Right hindlimb (tissue), 1 donor: ENCODE data around the gene CLIP1.

Experiments
- DNase-seq: peaks from one replicate; pipeline ENCODE4 v3.0.0-alpha.2; 2018

The CLIP1 gene

DNA sequence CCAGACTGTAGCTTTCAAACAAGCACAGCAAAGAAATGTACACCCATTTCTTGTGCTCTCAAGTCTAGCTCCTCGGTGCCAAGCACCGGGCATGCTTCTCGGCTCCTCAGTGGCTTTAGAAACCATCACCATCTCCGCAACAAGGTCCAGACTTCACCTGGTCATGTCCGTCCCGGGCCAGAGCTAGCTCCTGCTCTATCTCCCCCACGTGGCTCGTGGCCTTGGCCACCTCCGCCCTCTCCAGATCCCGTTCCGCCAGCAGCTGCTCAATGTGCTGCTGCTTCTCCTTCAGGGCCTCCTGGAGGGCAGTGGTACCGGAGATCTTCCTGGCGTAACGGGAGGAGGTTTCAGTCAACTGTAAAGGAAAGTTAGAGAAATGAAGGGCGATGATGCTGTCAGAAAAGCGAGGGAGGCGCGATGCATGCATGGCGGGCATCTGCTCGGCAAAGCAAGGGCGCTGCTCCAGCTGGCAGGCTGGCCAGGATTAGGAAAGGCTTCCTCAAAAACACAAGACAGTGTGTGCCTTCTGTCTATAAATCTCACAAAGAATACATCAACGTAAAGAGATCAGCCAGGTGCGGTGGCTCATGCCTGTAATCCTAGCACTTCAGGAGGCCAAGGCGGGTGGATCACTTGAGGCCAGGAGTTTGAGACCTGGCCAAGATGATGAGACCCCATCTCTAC lies 67.4 kb downstream of the CLIP1 start:
- no peak for DNase-seq

DNA sequence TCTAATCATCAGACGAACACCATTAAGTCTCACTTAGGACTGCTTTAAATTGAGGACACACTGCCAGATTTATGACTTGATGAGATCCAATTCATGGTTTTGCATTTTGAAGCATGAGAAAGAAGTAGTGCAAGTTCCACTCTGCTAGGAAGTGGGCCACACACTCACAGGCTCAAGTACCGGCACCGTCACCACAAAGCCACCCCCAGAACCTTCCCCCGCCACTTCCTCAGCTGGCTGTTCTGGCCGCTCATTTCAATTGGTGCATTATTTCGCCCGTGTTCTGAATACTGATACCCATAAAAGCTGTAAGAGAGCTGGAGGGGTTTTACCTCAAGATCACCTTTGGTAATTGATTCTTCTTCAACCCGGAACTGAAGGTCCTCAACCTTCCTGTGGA lies 70.1 kb downstream of the CLIP1 start:
- DNase-seq: no peak

DNA sequence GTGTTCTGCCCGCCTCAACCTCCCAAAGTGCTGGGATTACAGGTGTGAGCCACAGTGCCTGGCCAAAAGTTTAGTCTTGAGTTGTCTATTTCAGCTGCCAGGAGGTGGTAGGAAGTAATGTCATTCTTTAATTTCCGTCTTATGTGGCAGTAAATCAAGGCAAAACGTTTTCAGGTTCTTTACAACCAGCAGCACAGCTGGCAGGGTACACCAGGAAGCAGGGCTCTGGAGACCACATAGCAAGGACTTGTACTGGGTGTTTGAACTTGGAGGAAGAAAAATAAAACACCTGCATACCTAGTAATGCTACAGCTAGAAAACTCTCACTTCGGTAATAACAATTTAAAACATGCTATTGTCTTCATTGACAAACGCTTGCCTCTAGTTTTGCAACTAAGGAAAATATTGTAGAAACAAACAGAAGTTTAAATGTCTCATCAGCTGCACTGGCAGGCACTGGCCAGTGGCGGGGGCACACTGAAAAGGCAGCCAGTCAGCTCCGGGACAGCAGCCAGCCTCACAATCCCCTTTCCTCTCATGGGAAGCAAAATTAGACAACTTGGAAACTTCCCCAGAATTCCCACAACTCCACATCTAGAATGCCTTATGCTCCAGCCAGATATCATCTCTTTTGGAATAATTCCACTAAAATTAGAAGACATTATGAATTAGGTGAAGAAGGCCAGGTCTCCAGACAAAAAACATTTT lies 72.2 kb downstream of the CLIP1 start:
- peak; percentile 68 for DNase-seq

DNA sequence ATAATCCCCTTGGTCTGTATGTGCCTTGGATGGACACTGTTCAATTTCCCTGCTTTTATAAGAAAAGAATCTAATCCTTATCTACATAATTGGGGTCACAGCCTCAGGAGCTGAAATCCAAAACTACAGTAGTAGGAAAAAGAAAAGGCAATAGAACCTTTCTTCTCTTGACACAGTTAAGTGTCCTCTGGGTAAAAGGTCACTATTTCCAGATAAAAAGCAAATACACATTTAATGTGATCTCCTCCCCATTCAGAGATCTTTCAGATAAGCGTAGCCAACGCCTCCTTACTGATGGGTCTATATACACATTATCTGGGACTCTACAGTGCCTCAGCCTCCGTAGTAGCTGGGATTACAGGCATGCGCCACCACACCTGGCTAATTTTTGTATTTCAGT lies 73.4 kb downstream of the CLIP1 start:
- DNase-seq: no peak

DNA sequence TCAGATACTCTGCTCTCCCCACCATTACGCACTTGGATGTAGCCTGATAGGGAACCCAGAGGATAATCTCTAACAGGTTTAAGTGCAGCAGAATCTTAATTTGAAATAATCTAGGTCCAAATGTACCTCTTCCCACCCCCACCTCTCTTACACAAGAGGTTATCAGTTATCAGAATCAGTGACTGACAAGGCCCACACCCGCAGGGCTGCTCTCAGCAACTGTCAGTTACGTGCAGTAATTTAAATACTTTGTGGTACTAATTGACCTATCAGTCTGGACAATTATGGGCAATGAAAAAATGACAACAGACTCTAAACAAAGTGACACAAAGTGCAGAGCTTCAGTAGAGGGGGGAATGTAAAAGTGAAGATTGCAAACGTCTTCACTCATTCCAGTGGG lies 74.0 kb downstream of the CLIP1 start:
- DNase-seq: no peak

DNA sequence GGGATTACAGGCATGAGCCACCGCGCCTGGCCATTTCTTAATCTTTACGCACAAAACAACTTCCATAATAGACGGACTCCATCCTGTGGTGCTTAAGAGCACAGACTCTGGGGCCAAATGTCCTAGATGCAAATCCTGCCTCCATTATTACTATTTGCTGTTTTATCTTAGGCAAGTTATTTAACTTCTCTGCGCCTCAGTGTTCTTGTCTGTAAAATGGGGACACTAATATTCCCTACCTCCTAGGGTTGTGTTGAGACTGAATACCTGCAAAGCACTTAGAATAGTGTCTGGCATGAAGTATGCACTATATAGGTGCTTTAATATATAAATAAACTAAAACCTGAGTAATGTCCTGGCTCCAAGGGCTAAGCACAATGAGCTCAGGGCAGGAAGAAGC lies 76.4 kb downstream of the CLIP1 start:
- DNase-seq: no peak

DNA sequence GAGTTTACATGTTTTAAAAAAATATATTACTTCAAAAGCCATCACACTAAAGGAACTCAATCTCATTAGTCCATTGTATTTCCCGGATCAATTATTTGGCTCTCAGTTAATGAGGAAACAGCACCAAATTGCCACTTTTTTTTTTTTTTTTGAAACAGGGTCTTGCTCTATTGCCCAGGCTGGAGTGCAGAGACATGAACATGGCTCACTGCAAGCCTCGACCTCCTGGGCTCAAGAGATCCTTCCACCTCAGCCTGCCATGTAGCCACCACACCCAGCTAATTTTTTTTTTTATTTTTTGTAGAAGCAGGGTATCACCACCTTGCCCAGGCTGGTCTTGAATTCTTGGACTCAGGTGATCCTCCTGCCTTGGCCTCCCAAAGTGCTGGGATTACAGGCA lies 77.4 kb downstream of the CLIP1 start:
- DNase-seq: no peak

DNA sequence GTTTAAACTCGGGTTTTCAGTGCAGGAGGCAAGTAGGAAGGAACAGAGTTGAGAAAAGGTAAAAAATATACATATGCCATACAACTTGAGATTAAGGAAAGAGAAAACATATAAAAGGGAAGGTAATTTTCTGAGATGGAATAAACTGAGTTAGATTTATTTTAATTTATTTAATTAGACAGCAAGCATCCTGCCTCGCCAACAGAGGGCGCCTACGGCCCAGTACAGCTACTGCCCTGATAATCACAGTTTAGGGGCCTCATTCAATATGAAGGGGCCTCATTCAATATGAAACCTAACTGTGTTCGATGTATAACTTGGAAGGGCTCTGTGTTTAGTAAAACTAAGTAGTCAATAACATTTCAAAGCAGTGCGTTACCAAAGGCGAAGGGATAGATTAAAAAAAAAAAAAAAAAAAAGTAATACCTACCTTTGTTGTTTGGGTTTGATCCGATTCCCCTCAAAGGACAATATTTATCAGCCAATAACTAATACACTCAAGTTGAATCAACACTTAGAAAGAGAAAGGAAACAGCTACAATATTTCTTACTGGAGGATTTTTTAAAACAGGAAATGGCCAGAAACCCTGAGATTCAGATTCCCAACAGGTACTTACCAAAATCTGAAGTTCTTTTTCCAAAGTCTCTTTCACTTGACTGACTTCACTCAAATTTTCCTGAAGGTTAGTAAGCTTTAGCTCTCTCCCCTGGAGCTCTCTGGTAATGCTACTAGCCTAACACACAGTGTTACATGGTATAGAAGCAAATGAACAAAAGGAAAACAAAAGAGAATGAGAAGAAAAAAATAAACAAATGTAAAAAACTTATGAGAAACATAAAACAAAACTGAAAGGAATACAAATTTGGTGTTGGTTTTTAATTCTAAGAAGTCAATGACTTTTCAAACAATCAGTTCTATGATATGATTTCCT lies 86.2 kb downstream of the CLIP1 start:
- DNase-seq: no peak

DNA sequence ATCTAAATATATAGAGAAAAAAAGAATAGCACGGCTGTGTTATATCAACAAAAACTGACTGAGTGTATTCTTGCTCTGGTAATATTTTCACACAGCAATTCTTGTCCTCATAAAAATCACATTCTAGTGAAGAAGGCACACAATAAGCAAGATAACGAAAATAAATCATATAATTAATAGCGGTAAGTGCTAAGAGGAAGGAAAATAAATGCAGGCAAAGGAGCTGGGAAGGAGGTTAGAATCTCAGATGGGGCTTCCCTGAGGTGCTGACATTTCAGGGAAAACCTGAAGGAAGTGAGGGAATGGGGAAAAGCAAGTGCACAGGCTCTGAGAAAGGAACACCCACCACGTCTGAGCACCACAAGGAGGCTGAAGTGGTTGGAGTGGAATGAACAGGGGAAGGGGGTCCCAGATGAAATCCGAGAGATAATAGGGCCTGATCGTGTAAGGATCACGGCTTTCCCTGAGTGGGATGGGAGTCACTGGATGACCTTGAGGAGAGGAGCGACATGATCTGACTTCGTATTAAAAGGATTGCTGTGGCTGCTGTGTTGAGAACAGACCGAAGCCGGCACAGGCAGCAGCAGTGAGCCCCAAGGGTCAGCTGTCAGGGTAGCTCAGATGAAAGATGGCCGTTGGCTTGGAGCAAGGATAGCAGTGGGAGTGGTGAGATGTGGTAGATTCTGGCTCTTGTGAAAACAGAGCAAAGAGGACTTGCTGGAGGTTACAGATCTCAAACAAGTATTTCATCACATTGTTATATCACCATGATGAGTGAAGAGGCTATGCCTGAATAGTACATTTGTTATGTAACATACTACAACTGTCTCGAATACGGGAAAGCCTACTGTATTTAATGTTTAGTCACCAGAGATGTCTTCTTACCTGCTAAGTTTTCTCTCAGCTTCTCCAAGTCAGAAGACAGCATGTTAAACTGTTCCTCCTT lies 89.1 kb downstream of the CLIP1 start:
- no peak for DNase-seq

DNA sequence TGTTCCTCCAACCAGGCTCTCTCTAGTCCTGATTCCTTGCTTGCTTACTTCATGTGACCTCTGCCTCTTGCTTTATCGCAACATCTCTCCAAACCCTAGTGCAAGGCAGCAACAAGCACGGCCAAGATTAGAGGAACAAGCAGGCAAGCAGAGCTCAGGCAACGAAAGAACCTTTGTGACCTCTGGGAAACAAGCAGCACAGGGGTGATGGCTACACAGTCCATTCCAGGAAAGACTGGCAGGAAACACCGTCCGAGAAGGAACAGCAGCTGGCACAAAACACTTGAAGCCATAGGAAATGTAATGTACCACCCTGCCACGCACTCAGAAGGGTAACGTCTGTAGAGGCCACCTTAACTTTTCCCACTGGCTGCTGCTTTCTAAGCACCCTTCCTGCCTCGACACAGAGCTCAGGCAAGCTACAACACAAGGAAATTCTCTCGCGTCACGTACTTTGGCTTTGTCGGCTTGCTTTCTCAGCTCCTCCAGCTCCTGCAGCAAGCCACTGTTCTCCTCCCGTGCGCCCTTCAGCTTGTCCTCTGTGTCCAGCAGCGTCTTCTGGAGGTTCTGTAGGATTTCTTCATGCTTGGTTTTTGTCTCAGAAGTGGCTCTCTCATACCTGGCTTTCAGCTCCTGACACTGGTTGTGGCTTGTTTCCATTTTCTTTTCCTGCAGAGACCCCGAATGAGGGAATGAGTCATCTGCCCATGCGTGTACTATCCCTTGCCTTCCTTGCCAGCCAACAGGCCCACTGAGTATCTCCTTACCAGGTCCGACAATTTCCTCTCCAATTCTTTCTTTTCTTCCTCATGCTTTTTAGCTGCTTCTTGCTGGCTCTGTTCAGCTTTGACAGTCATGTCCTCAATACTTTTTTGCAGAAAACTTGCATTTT lies 94.7 kb downstream of the CLIP1 start:
- no peak for DNase-seq

DNA sequence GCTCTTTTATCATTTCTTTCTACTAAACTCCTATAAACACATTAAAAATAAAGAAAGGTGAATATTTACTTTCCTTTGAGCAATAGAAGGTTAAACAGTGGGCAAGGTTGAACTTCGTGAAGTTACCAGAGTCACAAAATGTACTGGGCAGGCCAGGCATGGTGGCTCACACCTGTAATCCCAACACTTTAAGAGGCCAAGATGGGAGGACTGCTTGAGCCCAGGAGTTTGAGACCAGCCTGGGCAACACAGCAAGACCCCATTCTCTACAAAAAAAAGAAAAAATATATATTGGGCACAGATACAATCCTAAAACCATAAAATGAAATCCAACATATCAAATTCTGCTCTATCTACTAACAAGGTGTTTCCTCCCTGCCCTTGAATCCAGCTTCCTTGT lies 95.5 kb downstream of the CLIP1 start:
- DNase-seq: no peak

DNA sequence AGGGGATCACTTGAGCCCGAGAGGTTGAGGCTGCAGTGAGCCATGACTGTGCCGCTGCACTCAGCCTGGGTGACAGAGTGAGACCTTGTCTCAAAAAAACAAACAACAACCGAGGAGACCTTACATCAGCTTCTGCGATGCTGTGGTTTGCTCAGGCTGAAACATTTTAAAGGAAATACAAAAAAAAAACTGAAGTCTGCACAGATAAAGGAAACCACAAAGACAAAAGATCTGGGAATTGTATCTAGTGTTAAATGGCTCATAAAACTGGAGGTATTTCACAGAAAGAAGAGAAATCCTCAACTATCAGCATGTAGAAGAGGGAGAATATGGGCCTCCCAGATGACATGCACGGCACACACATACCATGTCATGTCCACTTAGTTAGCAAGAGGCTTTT lies 95.9 kb downstream of the CLIP1 start:
- no peak for DNase-seq

DNA sequence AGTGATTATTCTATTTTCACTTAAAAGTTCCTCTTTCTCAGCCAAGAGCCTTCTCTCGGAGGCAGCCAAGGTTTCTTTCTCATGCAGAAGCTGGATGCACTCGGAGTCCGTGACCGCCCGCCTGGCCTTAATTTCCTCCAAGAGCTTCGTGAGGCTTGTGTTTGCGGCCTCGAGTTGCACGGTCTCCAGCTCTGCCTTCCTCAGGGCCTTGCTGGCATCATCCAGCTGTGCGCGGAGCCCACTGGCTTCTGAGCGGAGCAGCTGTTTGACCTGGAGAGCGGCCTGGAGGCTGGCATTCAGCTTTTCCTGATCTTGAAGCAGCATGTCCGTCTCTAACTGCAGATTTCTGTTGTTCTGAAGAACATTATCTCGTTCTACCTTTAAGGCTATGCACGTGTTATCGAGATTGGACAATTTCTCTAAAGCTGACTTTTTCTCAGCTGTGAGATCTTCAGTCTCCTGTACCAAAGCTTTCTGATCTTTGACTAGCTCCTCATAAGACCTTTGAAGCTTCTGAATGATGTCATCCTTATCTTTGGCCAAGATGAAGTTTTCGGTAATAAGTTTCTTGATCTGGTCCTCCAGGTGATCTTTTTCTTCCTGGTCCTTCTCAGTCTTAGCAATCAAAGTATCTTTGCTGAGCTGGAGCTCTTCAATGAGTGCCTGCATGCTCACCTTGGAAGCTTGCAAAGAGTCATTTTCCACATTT lies 99.0 kb downstream of the CLIP1 start:
- no peak for DNase-seq

DNA sequence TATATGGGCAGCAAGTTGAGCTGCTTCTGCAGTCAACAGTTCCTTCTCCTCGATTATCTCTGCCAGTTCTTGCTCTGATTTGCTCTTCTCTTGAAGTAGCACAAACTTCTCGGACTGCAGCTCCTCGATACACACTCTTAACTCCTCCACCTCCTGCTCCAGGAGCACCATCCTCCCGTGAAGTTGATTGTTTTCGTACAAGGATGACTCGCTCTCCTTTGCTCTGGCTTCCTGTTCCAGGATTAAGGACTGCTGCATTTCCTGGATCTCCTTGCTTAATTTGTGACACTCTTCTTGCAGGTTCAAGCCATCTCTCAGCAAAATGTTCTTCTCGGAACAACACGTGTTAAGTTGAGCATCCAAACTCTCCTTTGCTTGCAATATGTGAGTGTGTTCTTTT lies 100.0 kb downstream of the CLIP1 start:
- DNase-seq: no peak

DNA sequence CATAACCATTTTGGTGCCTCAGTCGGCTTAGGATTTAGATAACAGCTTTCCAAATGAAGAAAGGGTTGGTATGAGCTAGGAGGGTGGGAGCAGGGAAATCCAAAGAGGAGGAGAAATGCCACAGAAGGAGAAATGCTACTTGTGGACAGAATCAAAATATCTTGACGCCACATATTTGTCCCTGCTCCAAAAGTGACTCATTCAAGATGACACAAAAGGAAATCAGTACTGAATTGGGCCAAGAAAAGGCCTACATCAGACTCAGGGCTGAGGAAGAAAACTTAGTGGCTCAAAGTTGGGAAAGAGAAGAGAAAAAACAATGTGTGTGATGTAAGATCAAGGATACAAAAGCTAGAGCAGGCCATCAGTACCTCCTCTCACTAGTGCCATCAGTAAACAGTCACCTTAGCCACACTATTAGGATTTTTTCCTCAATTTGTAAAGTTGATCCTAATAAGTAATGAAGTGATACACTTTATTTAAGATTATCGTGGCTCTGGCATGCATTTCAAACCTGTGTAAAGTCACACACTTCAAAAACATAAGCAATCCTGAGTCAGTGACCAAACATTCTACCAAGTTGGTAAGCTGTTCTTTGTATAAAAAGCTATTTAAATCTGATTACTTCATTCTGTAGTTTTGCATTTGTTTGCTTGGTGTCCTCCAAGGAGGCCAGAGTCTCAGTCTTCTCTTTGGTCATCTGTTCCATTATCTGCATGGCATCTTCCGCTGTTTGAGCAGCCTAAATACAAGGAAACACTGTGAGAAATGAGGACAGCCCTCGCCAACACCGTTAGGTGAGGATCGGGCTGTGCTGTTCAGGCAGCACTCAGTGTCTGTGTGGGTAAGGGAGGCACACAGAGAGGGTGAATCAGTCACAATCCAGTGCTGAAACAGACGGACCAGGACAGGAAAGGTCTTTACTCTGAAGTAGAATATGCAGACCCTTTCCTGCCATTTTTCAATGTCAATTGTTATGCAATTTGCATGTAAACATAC lies 103.6 kb downstream of the CLIP1 start:
- DNase-seq: no peak

DNA sequence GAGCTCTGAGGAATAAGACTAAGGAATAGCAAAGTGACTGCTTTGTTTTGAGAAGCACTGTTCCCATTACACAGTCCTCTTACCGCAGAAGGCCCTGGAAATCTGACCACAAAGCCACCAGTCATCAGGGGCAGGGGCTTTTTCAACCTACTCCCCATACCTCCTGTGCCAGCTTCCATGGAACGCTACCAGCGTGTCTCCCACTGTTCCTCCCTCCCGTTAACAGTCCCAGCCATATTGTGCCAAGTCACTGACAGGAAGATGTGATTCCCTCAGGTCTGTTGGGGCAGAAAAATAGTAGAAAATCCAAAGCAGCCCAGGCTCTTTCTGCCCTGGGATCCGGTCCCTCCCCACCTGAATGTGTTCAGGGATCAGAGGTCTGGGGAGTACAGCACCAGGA lies 109.5 kb downstream of the CLIP1 start:
- DNase-seq: no peak

DNA sequence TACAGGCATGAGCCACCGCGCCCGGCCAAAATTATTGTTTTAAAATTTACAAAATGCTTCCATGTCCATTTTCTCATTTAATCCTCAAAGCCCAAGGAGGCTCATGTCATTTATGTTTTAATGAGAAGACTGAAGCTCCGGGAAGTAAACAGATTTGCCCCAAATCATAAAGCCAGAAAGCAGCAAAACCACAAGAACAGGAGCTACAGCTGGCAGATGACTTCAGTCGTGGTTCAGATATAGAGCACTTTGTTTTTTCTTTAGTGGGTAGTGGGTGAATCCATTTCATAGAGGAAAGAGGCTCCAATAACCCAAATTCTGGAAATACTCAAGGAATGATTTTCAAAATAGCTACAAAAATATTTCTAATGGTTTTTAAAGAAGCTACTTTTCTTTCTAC lies 110.8 kb downstream of the CLIP1 start:
- no peak for DNase-seq

DNA sequence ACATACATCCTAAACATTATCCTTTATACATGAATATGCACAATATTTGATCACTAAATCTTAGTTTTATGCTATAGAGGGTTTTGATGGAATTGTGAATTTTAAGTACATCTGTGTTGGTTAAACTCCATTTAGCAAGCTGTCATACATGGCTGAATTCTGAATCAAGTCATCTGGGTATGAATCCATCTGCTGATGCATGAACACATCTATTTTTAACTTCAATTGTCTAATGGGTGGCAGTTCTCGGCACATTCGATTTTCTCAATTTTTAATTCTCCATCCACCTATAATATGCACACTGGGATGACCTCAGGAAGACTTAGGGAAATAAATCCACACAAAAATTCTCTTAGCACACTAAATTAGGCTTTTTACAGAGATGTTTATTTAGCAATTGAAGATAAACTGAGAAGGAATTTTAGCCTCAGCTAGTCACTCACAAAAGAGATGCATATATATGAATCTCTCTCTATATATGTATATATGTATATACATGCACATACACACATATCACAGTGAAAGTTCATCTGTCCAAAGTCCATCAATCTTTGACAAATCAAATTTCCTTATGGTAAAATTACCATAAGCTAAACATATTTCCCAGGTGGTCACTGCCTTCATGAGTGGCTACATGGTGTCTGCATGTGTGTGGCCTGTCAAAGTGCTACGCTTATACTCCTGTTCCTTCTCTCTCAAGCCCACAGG lies 111.7 kb downstream of the CLIP1 start:
- DNase-seq: no peak

DNA sequence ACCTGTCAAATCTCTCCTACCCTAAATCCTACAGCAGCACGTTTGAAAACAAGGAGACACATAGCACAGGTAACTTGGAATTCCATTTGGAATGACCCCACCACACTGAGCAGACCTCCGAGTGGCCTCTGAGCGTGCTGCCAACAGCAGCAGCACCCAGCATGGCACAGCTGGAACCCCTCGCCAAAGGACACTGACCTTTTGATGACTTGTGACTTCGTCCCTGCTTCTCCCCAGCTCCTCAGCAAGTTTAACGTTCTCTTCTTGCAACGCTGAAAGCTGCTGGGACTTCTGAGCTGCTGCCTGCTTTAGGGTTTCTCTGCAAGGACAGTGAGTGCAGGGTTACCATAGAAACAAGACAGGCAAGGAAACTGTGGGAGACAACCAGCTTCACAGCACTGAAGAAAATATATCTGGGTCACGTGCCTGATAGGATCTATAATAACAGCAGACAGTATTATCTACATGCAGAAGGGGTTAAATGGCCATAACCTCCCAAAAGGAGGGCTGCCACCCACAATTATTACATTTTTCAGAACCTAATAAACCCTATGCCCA lies 112.8 kb downstream of the CLIP1 start:
- DNase-seq: no peak
